ENCODE results near the gene TM9SF2.

TM9SF2 gene

GRCh38 chr13:99553033-99553432 lies 51.8 kb downstream of the TM9SF2 start:
- TF ChIP-seq CTCF (IDR thresholded peaks at IDR 0.05), result no peak

GRCh38 chr13:99555149-99555548 lies 53.9 kb downstream of the TM9SF2 start:
- no peak for TF ChIP-seq CTCF (IDR thresholded peaks at IDR 0.05)

GRCh38 chr13:99556867-99557443 lies 55.7 kb downstream of the TM9SF2 start:
- no peak for TF ChIP-seq CTCF (IDR thresholded peaks at IDR 0.05)

DNA sequence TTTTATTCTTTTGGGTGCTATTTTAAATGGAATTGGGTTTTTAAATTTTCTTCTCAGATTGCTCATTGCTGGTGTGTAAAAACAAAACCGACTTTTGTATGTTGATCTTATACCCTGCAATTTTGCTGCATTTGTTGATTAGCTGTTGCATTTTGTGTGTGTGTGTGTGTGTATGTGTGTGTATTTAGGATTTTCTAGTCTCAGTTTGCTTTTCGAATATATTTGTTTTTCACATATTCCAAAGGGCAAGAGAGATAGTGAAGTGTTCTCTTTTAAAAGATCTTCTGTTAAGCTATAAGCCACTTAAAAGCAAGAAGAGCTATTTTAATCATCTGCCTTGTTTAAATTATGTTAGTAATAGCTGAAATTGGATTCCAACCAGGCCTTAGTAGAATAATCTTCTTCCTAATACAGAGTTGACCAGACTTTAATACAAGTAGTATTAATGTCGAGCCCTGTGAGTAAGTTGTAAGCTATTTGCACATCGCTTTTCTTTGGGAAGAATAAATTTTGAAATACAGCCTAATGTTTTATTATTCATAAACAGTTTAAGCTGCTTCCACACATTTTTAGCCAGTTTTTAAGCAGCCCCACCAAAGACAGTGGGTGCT lies 57.4 kb downstream of the TM9SF2 start:
- TF ChIP-seq CTCF (IDR thresholded peaks at IDR 0.05), result no peak

GRCh38 chr13:99559560-99559959 lies 58.3 kb downstream of the TM9SF2 start:
- no peak for TF ChIP-seq CTCF (IDR thresholded peaks at IDR 0.05)

DNA sequence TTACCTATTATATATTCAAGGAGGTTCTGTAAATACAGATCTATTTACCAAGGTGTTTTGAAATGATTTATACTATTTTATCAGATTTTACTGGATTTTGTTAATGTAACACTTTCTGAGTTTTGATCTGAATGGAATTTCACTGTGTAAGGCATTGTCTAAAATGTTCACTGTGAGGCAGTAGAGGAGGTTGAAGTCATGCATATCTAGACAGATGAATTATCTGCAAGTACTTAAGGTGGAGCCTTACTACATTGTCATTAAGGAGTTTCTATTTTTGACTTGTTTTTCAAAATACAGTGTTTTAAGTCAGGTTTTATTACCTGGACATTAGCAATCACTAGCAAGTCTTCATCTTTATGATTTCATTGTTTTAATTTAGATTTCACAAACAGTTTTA lies 62.1 kb downstream of the TM9SF2 start:
- no peak for TF ChIP-seq CTCF (IDR thresholded peaks at IDR 0.05)

DNA sequence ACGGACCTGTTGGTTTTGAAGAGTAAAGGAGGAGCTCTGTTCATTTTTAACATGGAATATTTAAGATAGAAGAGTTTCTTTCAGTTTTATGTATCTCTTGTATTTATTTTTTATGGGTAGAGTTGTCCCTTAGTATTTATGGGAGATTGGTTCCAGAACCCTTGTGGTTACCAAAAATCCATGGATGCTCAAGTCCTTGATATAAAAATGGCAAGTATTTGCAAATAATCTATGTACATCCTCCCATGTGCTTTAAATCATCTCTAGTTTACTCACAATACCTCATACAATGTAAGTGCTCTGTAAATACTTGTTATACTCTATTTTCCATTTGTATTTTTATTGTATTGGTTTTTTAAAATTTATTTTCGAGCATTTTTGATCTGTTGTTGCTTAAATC lies 63.1 kb downstream of the TM9SF2 start:
- TF ChIP-seq CTCF (IDR thresholded peaks at IDR 0.05), result no peak
